HG03103 (cell line): Measurements from ENCODE around the gene TBC1D22A.
A peak's percentile ranks its signal among the peaks of the same experiment; 100 is the strongest.
"Not testable (repeated sequence)": the region's sequence is repeated elsewhere in the genome, so short reads cannot be mapped to it uniquely, and the experiment has no call there.

ENCODE experiments used
- ATAC-seq: cut with Tn5 transposase; IDR thresholded peaks from one replicate; pipeline ENCODE4 v1.9.1; 2021; ENCODE audit warnings: low read depth; ENCODE audit not compliant: unreplicated experiment

The TBC1D22A gene

GRCh38 chr22:46762238-46763050, at the start of gene TBC1D22A:
Gene TBC1D22A (plus strand): TSS chr22:46762650. CDS start chr22:46762787, 137 bp downstream.
- peak; percentile 79 for ATAC-seq

- ATAC-seq: no peak
Measured at GRCh38 chr22:46714550-46714949, 47.9 kb upstream of the TBC1D22A start.

- no peak for ATAC-seq
Measured at GRCh38 chr22:46719921-46720320, 42.5 kb upstream of the TBC1D22A start.

GRCh38 chr22:46721501-46722085, 40.9 kb upstream of the TBC1D22A start:
- ATAC-seq: no peak

- no peak for ATAC-seq
Measured at GRCh38 chr22:46723882-46724281, 38.6 kb upstream of the TBC1D22A start.

GRCh38 chr22:46725096-46725495, 37.4 kb upstream of the TBC1D22A start:
- ATAC-seq: no peak

- no peak for ATAC-seq
Measured at GRCh38 chr22:46726066-46726985, 36.1 kb upstream of the TBC1D22A start.

GRCh38 chr22:46726986-46727317, 35.5 kb upstream of the TBC1D22A start:
- no peak for ATAC-seq

- no peak for ATAC-seq
Measured at GRCh38 chr22:46727813-46728364, 34.6 kb upstream of the TBC1D22A start.

- no peak for ATAC-seq
Measured at GRCh38 chr22:46728470-46728869, 34.0 kb upstream of the TBC1D22A start.

GRCh38 chr22:46730568-46731245, 31.7 kb upstream of the TBC1D22A start:
- ATAC-seq: no peak

GRCh38 chr22:46731246-46732040, 31.0 kb upstream of the TBC1D22A start:
- no peak for ATAC-seq

- no peak for ATAC-seq
Measured at GRCh38 chr22:46732041-46732379, 30.4 kb upstream of the TBC1D22A start.

GRCh38 chr22:46732513-46732912, 29.9 kb upstream of the TBC1D22A start:
- ATAC-seq: no peak

GRCh38 chr22:46734213-46734722, 28.2 kb upstream of the TBC1D22A start:
- ATAC-seq: not testable (repeated sequence)

- no peak for ATAC-seq
Measured at GRCh38 chr22:46734830-46735453, 27.5 kb upstream of the TBC1D22A start.

- no peak for ATAC-seq
Measured at GRCh38 chr22:46735747-46736608, 26.5 kb upstream of the TBC1D22A start.

- ATAC-seq: no peak
Measured at GRCh38 chr22:46736705-46737104, 25.7 kb upstream of the TBC1D22A start.
